KOPT-K1 (cell line): Measurements from ENCODE around the gene ERN1.

ENCODE experiments used
- H3K27ac ChIP-seq: fragments of 200-600 bp; sonication (generic); 2 replicates; pipeline ENCODE4 v1.5.1; 2016; ENCODE audit warnings: antibody characterized with exemption, mild to moderate bottlenecking, low read depth, low read length; ENCODE audit not compliant: poor library complexity, severe bottlenecking
- H3K36me3 ChIP-seq: fragments of 200-600 bp; sonication (generic); 2 replicates; pipeline ENCODE4 v1.5.1; 2017; ENCODE audit warnings: antibody characterized with exemption, mild to moderate bottlenecking, low read length, moderate library complexity; ENCODE audit not compliant: insufficient read depth
- H3K9me3 ChIP-seq: fragments of 200-600 bp; sonication (generic); 2 replicates; pipeline ENCODE4 v1.5.1; 2017; ENCODE audit warnings: antibody characterized with exemption, low read length, mild to moderate bottlenecking; ENCODE audit not compliant: insufficient read depth, poor library complexity, severe bottlenecking

Gene ERN1

DNA sequence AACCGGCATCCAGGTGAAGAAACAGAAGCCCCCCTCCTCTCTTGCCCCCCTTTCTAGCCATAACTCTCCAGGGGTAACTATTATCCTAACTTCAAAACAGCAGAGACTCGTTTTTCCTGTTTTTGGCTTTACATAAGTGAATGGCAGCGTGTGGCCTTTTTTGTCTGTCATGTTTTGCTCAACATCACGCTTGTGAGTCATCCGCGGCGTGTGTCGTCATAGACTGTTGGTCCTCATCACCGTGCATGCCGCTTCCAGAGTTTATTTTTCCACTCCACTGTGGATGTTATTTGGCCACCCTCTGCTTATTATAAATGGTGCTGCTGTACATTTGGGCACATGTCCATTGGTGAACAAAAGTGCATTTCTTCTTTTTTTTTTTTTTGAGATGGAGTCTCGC, 52.6 kb downstream of the ERN1 start:
- Histone ChIP-seq H3K9me3 (no peaks in the 10 kb centered on the region), H3K27ac (peak overlapping the region; percentile 50), H3K36me3 (peaks cover 47% of the 10 kb centered on the region)

DNA sequence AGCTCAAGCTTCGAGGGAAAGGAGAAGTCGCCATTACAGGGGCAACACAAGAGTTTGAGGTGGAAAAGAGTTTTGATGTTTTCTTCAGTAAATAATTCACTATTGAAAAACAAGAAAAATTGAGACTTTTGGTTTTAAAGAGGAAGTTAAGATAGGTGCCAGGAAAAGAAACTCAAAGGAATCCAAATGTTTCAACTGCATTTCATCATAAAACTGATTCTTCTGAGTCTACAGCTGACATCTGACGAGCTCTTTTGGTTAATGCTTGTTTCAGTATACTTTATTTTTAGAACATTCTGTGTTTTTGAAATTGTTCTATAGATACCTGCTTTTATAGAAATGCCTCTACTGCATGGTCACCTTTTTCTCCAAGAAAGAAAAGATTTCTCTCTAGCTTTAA, 54.0 kb downstream of the ERN1 start:
- peak overlapping the region; percentile 50 for H3K27ac ChIP-seq

GRCh38 chr17:64074704-64075426, 55.1 kb downstream of the ERN1 start:
- peaks cover 72% of the 10 kb centered on the region for H3K36me3 ChIP-seq
- H3K9me3 ChIP-seq = peaks cover 14% of the 10 kb centered on the region
- H3K27ac ChIP-seq = peak overlapping the region; percentile 50

More for the DNA sequence above, 54.0 kb downstream of the ERN1 start:
- H3K9me3 ChIP-seq = peaks cover 3% of the 10 kb centered on the region
- H3K36me3 ChIP-seq = peaks cover 62% of the 10 kb centered on the region

- H3K27ac ChIP-seq = no peak overlapping the region
Measured at GRCh38 chr17:64073771-64074703, 55.9 kb downstream of the ERN1 start.

GRCh38 chr17:64071111-64071510, 58.8 kb downstream of the ERN1 start:
- no peak overlapping the region for H3K27ac ChIP-seq
- H3K36me3 ChIP-seq = peaks cover 82% of the 10 kb centered on the region
- peaks cover 31% of the 10 kb centered on the region for H3K9me3 ChIP-seq

More at GRCh38 chr17:64073771-64074703, 55.9 kb downstream of the ERN1 start:
- H3K36me3 ChIP-seq = peaks cover 74% of the 10 kb centered on the region
- peaks cover 22% of the 10 kb centered on the region for H3K9me3 ChIP-seq

- Histone ChIP-seq H3K9me3 (peaks cover 31% of the 10 kb centered on the region), H3K36me3 (peaks cover 91% of the 10 kb centered on the region), H3K27ac (no peak overlapping the region)
Measured at GRCh38 chr17:64070213-64070612, 59.7 kb downstream of the ERN1 start.

GRCh38 chr17:64069143-64069542, 60.8 kb downstream of the ERN1 start:
- Histone ChIP-seq H3K9me3 (peaks cover 31% of the 10 kb centered on the region), H3K36me3 (peaks cover 93% of the 10 kb centered on the region), H3K27ac (no peak overlapping the region)

DNA sequence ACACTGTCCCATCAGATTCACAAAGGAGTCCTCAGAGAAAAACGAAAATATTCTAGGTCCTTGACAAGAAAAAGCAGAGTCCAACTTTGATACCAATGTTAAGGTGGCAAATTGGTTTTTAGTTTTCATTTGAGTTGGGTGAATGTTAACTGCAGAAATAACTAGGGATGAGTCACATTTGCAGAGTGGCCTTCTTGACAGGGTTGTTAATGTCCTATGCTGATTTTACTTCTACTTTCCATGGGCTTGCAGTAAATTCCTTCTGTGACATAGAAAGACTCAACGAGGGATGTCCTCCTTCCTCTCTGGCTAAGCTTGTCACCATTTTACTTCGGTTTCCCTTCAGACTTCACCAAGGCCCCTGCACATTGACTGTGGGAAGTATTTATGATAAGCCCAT, 62.3 kb downstream of the ERN1 start:
- peak overlapping the region; percentile 3 for H3K27ac ChIP-seq
- peaks cover 31% of the 10 kb centered on the region for H3K9me3 ChIP-seq
- H3K36me3 ChIP-seq = peaks cover 99% of the 10 kb centered on the region

DNA sequence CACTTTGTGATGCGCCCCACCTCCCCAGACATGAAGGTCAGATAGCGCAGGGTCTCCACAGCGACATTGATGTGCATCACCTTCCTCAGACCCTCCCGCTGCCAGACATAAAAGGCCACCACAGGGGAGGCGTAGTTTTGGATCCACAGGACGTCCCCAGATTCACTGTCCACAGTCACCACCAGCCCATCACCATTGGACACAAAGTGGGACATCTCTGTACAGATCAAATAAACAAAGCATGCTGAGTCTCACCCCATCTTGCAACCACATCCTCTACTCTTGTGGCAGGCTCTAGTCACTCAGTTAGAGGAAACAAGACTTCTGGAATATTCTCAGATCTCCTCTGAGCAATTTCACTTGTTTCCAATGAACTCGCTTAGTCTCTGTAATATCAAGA, 63.2 kb downstream of the ERN1 start:
- peaks cover 98% of the 10 kb centered on the region for H3K36me3 ChIP-seq
- H3K9me3 ChIP-seq = peaks cover 31% of the 10 kb centered on the region
- H3K27ac ChIP-seq = peak overlapping the region; percentile 29

DNA sequence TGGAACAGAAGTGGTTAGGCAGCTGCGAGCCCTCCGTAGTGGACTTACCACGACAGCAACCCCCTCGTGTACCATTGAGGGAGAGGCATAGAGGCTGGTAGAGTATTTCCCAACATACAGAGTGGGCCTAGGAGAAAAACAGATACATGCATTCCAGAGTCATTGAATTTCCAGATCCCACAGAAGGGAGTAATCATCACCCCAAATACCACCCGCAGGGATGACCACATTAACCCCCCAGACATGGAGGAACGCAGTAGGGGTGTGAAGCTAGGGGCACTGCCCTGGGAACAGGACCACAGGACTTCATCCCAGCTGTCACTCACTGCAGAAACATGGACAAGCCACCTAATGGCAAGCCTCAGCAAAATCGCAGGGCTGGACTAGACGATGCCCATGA, 64.8 kb downstream of the ERN1 start:
- Histone ChIP-seq H3K36me3 (peaks cover 98% of the 10 kb centered on the region), H3K27ac (no peak overlapping the region), H3K9me3 (peaks cover 20% of the 10 kb centered on the region)

DNA sequence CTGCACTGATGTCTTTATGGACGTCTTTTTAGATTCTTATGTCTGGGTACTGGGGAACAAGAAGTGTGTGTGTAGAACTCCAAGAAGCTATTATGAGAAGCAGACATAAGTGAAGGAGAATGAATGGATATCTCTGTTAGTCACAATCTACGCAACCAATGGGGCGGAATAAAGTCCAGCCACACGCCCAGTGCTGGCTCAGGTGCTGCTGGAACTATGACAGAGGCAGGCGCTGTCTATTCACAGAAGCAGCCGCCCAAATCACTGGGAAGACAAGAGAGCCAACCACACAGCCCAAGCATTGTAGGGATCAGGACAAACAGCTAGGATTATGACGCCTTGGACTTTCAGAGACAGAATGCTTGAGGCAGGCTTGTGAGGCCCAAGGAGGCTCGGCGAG, 65.6 kb downstream of the ERN1 start:
- peaks cover 98% of the 10 kb centered on the region for H3K36me3 ChIP-seq
- no peak overlapping the region for H3K27ac ChIP-seq
- H3K9me3 ChIP-seq = peaks cover 11% of the 10 kb centered on the region

- peaks cover 97% of the 10 kb centered on the region for H3K36me3 ChIP-seq
- no peak overlapping the region for H3K27ac ChIP-seq
- H3K9me3 ChIP-seq = peaks cover 6% of the 10 kb centered on the region
Measured at GRCh38 chr17:64063766-64064224, 66.1 kb downstream of the ERN1 start.

- peaks cover 97% of the 10 kb centered on the region for H3K36me3 ChIP-seq
- no peak overlapping the region for H3K27ac ChIP-seq
Measured at GRCh38 chr17:64063088-64063487, 66.9 kb downstream of the ERN1 start.

DNA sequence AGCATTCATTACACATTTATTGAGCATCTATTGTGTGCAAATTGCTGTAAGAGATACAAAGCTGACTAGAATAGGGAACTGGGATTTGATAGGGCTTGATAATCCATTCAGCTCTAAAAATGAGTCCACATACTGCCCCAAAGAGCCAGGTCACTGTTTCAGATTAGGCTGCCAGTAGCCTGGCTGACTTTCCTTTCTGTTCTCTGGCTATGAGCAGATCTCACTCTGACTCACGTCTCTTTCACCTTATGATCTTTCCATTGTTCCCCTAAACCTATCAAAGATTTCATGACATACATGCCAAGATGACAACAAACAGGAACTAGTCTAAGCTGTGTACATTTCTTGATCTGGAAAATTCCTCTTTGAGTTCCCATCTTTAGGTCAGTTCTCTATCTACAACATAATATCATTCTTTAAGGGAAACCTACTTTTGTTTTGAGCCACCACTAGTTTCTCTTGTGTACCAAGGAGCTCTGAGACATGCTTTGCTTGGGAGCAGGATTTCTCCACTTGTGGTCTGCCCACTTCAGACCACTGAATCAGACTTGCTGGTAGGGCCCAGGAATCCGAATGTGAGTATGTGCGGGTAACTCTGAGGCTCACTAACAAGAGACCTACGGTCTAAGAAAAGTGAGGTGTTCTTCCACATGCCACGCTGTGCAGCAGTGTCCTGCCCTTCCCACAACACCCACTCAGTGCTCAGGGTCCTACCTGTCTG, 68.6 kb downstream of the ERN1 start:
- Histone ChIP-seq H3K36me3 (peaks cover 97% of the 10 kb centered on the region), H3K9me3 (no peaks in the 10 kb centered on the region)

More at GRCh38 chr17:64063088-64063487, 66.9 kb downstream of the ERN1 start:
- no peaks in the 10 kb centered on the region for H3K9me3 ChIP-seq

GRCh38 chr17:64060331-64060730, 69.6 kb downstream of the ERN1 start:
- peaks cover 97% of the 10 kb centered on the region for H3K36me3 ChIP-seq
- no peaks in the 10 kb centered on the region for H3K9me3 ChIP-seq
- H3K27ac ChIP-seq = peak overlapping the region; percentile 17

More for the DNA sequence above, 68.6 kb downstream of the ERN1 start:
- no peak overlapping the region for H3K27ac ChIP-seq
